ENCODE data around the gene WWOX.
"Not testable (repeated sequence)": the region's sequence is repeated elsewhere in the genome, so short reads cannot be mapped to it uniquely, and the experiment has no call there.

WWOX gene

DNA sequence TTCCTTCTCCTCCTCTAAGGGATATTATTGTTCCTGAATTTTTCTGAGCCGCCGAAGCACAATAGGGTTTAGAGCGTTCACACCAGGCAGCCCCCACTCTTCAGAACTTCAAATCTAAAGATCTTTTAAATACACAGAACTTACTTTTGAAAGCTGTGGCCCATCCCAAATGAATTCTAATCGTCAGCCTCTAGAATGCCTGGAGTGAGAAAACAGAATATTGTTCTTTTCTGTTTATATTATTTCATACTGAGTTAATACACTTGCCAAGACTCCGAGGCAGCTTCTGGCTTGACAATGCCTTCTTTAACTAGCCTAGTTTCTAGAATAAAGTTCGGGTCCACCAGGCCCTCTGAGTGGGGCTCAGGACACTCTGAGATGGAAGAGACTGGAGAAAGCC is 405.6 kb downstream of the WWOX start:
- Histone ChIP-seq H3K27ac (ENCODE audit: low read depth, low read length, severe bottlenecking) (no peak overlapping the region), H3K9me3 (ENCODE audit: control insufficient read depth, low read length) (no peaks in the 10 kb centered on the region), H3K36me3 (ENCODE audit: control insufficient read depth, insufficient read depth, low read length) (no peaks in the 10 kb centered on the region), H3K4me1 (ENCODE audit: control insufficient read depth, insufficient read depth, low read length, poor library complexity, severe bottlenecking) (no peaks in the 10 kb centered on the region), H3K4me3 (ENCODE audit: extremely low read depth, insufficient read depth, low read length, poor library complexity, severe bottlenecking) (no peak overlapping the region)
- WGBS, 2 experiments (ENCODE audit: insufficient coverage in 2 of 2): 86 to 92% methylated on average over 1 to 5 of the region's 6 CpGs

DNA sequence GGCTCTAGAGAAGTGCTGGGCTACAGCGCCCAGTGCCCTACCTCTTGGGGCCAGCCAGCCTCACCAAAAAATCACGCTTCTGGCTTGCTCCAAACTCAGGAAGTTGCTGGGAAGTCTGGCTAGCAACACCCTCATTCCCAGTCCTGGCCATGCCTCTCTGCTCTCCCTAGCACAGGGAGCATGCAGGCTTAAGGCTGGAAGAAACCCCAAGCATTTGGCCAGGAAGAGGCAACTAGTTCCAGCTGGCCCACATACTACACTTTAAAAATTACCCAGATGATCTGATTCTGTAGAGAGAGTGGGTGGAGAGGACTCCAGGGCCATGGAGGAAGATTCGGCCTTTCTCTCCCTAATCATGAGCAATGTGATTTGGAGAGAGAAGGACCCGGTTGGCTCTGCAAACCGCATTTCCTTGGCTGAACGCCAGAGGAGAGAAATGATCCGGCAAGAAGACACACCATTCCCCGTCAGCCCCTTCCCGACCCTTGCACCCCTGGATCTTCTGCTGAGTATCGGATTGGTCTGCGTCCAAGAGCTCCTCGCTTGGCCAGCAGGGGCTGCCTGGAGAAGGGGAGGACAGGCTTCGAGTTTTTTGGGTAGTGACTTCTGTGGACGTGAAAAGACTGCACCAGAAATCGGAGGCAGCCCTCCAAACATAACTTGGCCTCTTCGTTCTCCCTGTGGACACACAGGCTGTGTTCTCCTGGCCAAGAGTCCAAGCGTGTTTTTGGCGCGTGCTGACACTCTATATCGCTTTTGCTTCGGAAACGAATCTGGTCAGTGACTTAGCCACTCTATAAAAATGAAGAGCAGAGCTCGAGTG is 406.3 kb downstream of the WWOX start:
- H3K4me1 ChIP-seq (ENCODE audit: control insufficient read depth, insufficient read depth, low read length, poor library complexity, severe bottlenecking): no peaks in the 10 kb centered on the region
- H3K27ac ChIP-seq (ENCODE audit: low read depth, low read length, severe bottlenecking): no peak overlapping the region
- no peaks in the 10 kb centered on the region for H3K36me3 ChIP-seq (ENCODE audit: control insufficient read depth, insufficient read depth, low read length)
- no peak overlapping the region for H3K4me3 ChIP-seq (ENCODE audit: extremely low read depth, insufficient read depth, low read length, poor library complexity, severe bottlenecking)
- 90 to 92% methylated on average over 16 to 22 of the region's 23 CpGs for WGBS, 2 experiments (ENCODE audit: insufficient coverage in 2 of 2)
- no peaks in the 10 kb centered on the region for H3K9me3 ChIP-seq (ENCODE audit: control insufficient read depth, low read length)

DNA sequence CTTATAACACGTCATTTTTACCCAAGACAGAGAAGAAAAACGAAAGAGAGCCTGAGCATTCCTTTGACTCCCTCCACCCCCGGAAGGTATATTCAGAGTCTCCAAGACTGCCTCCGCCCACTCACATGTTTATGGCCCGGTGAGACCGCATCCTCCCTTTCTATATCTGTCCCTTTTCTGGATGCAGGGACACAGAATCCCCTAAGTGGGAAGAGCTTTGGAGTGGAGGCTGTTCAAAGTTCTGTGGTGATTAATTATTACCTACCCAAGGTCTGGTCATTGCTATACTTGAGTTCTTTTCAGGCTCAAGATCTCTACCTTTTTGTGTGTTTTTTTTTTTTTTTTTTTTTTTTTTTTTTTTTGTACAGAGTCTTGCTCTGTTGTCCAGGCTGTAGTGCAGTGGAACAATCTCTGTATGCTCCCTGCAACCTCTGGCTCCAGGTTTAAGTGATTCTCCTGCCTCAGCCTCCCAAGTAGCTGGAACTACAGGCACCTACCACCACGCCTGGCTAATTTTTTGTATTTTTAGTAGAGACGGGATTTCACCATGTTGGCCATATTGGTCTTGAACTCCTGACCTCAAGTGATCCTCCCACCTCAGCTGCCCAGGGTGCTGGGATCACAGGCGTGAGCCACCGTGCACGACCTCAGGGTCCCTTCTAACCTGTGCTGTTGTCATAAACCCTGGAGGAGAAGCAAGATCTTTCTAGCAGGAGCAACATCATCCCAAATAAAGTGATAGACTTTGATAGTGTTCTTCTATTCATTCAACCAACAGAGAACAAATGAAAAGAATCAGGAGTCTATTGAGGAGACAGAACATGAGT is 407.1 kb downstream of the WWOX start:
- WGBS, 2 experiments (ENCODE audit: insufficient coverage in 2 of 2): 84 to 92% methylated on average over 2 to 5 of the region's 11 CpGs
- Histone ChIP-seq H3K36me3 (ENCODE audit: control insufficient read depth, insufficient read depth, low read length) (no peaks in the 10 kb centered on the region), H3K4me1 (ENCODE audit: control insufficient read depth, insufficient read depth, low read length, poor library complexity, severe bottlenecking) (no peaks in the 10 kb centered on the region), H3K9me3 (ENCODE audit: control insufficient read depth, low read length) (no peaks in the 10 kb centered on the region), H3K4me3 (ENCODE audit: extremely low read depth, insufficient read depth, low read length, poor library complexity, severe bottlenecking) (no peak overlapping the region), H3K27ac (ENCODE audit: low read depth, low read length, severe bottlenecking) (no peak overlapping the region)

DNA sequence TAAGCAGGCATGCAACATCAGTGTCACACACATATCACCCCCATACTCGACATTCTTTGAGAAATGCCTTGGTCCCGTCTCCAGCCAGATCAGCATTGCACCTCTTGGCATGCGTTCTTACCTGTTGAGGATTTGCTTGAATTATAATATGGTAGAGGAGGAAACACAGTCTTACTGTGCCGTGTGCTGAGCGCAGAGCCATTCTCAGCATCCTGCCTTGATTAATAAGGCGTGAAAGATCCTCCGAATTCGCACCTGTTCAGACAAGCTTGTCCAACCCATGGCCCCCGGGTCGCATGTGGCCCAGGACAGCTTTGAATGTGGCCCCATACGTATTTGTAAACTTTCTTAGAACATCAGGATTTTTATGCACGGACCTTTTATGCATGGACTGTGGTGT is 408.1 kb downstream of the WWOX start:
- Histone ChIP-seq H3K36me3 (ENCODE audit: control insufficient read depth, insufficient read depth, low read length) (no peaks in the 10 kb centered on the region), H3K4me1 (ENCODE audit: control insufficient read depth, insufficient read depth, low read length, poor library complexity, severe bottlenecking) (no peaks in the 10 kb centered on the region), H3K27ac (ENCODE audit: low read depth, low read length, severe bottlenecking) (no peak overlapping the region), H3K9me3 (ENCODE audit: control insufficient read depth, low read length) (no peaks in the 10 kb centered on the region), H3K4me3 (ENCODE audit: extremely low read depth, insufficient read depth, low read length, poor library complexity, severe bottlenecking) (no peak overlapping the region)
- WGBS, 2 experiments (ENCODE audit: insufficient coverage in 2 of 2): 92 to 97% methylated on average over 9 of the region's 12 CpGs

DNA sequence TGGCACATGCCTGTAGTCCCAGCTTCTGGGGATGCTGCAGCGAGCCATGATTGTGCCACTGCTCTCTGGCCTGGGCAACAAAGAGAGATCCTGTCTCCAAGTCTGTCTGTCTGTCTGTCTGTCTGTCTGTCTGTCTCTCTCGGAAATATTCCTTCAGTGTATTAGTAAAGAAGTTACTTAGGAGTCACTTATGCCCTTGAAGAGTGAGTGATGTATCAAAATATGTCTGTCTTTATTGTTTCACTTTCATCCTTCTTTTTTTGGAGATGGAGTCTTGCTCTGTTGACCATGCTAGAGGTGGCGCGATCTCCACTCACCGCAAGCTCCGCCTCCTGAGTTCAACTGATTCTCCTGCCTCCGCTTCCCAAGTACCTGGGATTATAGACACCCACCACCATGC is 410.5 kb downstream of the WWOX start:
- H3K4me1 ChIP-seq (ENCODE audit: control insufficient read depth, insufficient read depth, low read length, poor library complexity, severe bottlenecking): no peaks in the 10 kb centered on the region
- no peak overlapping the region for H3K4me3 ChIP-seq (ENCODE audit: extremely low read depth, insufficient read depth, low read length, poor library complexity, severe bottlenecking)
- no peaks in the 10 kb centered on the region for H3K36me3 ChIP-seq (ENCODE audit: control insufficient read depth, insufficient read depth, low read length)
- H3K9me3 ChIP-seq (ENCODE audit: control insufficient read depth, low read length): no peaks in the 10 kb centered on the region
- 86 to 88% methylated on average over 2 to 3 of the region's 7 CpGs for WGBS, 2 experiments (ENCODE audit: insufficient coverage in 2 of 2)
- H3K27ac ChIP-seq (ENCODE audit: low read depth, low read length, severe bottlenecking): no peak overlapping the region

DNA sequence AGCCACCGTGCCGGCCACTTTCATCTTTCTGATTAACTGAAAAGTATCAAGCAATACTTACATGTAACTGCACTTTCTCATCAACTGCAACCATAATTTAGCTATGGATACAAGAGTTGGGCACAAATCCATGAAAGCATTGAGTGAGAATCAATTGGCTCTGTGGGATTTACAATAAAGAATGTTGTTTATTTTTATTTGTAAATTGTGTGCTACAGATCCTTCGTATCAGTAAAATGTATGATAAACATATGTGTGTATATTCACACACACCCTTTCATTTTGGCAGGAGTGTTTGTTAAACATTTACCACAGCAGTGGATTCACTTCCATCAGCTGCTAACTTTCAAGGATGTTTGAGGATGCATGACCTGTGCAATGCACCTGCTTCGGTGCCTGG is 411.0 kb downstream of the WWOX start:
- 93 to 100% methylated on average over 1 to 3 of the region's 4 CpGs for WGBS, 2 experiments (ENCODE audit: insufficient coverage in 2 of 2)

DNA sequence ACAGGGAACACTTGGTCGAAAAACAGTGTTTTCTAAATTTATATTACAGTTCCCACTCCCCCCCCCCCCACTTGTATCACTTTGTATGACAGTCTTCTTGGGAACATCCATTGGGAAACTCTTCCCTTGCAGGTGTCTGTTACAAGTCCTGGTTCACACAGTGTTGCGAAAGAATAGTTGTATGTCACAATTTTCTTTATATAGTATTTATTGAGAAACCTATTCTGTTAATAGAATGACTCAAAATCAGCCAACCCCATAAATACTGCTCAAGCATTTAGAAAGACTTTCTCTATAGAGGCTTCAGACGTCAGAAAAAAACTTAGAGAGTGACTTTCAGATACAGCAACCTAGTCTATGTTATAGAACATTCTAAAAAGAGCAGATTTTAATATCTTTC is 414.4 kb downstream of the WWOX start:
- Histone ChIP-seq H3K27ac (ENCODE audit: low read depth, low read length, severe bottlenecking) (no peak overlapping the region), H3K36me3 (ENCODE audit: control insufficient read depth, insufficient read depth, low read length) (no peaks in the 10 kb centered on the region), H3K4me3 (ENCODE audit: extremely low read depth, insufficient read depth, low read length, poor library complexity, severe bottlenecking) (no peak overlapping the region), H3K4me1 (ENCODE audit: control insufficient read depth, insufficient read depth, low read length, poor library complexity, severe bottlenecking) (no peaks in the 10 kb centered on the region), H3K9me3 (ENCODE audit: control insufficient read depth, low read length) (no peaks in the 10 kb centered on the region)
- WGBS, 2 experiments (ENCODE audit: insufficient coverage in 2 of 2): no CpG with 5 or more reads among the region's 3 CpGs

More for the DNA sequence above, 411.0 kb downstream of the WWOX start:
- H3K27ac ChIP-seq (ENCODE audit: low read depth, low read length, severe bottlenecking): no peak overlapping the region
- H3K4me1 ChIP-seq (ENCODE audit: control insufficient read depth, insufficient read depth, low read length, poor library complexity, severe bottlenecking): no peaks in the 10 kb centered on the region
- no peak overlapping the region for H3K4me3 ChIP-seq (ENCODE audit: extremely low read depth, insufficient read depth, low read length, poor library complexity, severe bottlenecking)
- H3K9me3 ChIP-seq (ENCODE audit: control insufficient read depth, low read length): no peaks in the 10 kb centered on the region
- H3K36me3 ChIP-seq (ENCODE audit: control insufficient read depth, insufficient read depth, low read length): no peaks in the 10 kb centered on the region

DNA sequence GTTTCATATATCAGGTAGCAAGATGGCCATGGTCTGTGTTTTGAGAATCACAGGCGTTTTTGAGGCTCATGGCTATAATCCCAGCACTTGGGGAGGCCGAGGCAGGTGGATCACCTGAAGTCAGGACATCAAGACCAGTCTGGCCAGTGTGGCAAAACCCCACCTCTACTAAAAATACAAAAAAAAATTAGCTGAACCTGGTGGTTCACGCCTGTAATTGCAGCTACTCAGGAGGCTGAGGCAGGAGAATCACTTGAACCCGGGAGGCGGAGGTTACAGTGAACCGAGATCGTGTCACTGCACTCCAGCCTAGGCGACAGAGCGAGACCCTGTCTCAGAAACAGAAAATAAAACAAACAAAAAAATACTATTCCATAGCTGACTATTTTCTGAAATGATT is 415.4 kb downstream of the WWOX start:
- not testable (repeated sequence) for H3K4me1 ChIP-seq (ENCODE audit: control insufficient read depth, insufficient read depth, low read length, poor library complexity, severe bottlenecking); H3K4me3 ChIP-seq (ENCODE audit: extremely low read depth, insufficient read depth, low read length, poor library complexity, severe bottlenecking); H3K27ac ChIP-seq (ENCODE audit: low read depth, low read length, severe bottlenecking); H3K9me3 ChIP-seq (ENCODE audit: control insufficient read depth, low read length); H3K36me3 ChIP-seq (ENCODE audit: control insufficient read depth, insufficient read depth, low read length)
- 87 to 88% methylated on average over 5 to 6 of the region's 9 CpGs for WGBS, 2 experiments (ENCODE audit: insufficient coverage in 2 of 2)

DNA sequence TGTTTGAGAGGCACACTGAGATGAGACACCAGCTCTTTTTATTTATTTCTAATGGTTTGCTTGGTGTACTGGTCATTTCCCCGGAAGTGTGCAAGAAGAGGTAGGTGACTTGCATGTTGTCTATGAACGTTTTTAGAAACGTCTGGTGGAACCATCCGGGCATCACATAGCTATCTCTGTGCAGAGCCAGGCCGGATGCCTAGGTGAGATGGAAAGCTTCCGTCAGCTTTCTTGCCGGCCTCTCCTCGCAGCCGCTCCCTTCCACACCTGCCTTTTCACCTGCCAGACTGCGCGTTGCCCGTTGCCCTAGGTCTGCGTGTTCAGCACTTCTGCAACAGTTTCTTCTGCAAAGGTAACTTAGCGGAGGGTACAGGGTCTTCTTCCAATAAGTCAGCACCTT is 416.0 kb downstream of the WWOX start:
- Histone ChIP-seq H3K36me3 (ENCODE audit: control insufficient read depth, insufficient read depth, low read length) (no peaks in the 10 kb centered on the region), H3K4me1 (ENCODE audit: control insufficient read depth, insufficient read depth, low read length, poor library complexity, severe bottlenecking) (no peaks in the 10 kb centered on the region), H3K27ac (ENCODE audit: low read depth, low read length, severe bottlenecking) (no peak overlapping the region), H3K9me3 (ENCODE audit: control insufficient read depth, low read length) (no peaks in the 10 kb centered on the region), H3K4me3 (ENCODE audit: extremely low read depth, insufficient read depth, low read length, poor library complexity, severe bottlenecking) (no peak overlapping the region)
- 95% methylated on average over 13 to 14 of the region's 14 CpGs for WGBS, 2 experiments (ENCODE audit: insufficient coverage in 2 of 2)

DNA sequence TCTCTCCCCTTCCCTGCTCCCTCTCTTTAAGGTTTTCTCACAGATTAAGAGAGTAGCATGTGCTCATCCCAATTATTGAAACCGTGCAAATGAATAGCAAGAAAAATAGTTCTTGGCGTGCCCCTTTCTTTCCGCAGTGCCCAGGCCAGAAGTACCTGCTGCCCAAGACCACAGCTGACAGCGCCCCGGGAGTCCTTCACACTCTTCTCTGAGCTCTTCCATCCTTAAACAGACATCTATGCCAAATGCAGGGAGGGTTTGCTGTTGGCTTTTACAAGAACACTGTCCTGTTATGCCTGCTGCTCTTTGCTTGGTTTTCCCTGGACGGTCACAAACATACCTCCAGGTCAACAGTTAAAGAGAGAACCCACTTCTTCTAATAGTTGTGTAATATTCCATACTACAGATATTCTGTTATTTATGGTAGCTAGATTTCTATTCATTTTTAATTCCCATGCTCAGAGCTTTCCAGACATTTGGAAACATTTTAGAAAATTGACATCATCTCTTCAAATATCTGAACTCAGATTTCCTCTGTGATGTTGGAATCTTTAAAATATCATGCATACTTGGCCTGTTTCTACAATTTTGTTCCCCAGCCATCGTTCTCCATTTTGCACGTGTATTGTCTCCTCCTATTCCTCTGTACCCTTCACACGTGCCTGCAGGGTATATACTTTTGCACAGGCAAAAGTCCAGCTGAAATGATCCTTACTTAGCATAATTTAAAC is 416.7 kb downstream of the WWOX start:
- WGBS, 2 experiments (ENCODE audit: insufficient coverage in 2 of 2): 84 to 94% methylated on average over 8 of the region's 9 CpGs
- H3K4me1 ChIP-seq (ENCODE audit: control insufficient read depth, insufficient read depth, low read length, poor library complexity, severe bottlenecking): no peaks in the 10 kb centered on the region
- no peak overlapping the region for H3K4me3 ChIP-seq (ENCODE audit: extremely low read depth, insufficient read depth, low read length, poor library complexity, severe bottlenecking)
- no peaks in the 10 kb centered on the region for H3K36me3 ChIP-seq (ENCODE audit: control insufficient read depth, insufficient read depth, low read length)
- H3K27ac ChIP-seq (ENCODE audit: low read depth, low read length, severe bottlenecking): no peak overlapping the region
- H3K9me3 ChIP-seq (ENCODE audit: control insufficient read depth, low read length): no peaks in the 10 kb centered on the region
